DOHH2 (cell line): ENCODE measurements around the gene BABAM2.

Source experiments
- CTCF ChIP-seq: fragments of 200-600 bp; sonication (generic); IDR thresholded peaks from one replicate; pipeline ENCODE4 v1.5.1; 2014; ENCODE audit warnings: antibody characterized with exemption, mild to moderate bottlenecking, low read depth, low read length; ENCODE audit not compliant: poor library complexity, severe bottlenecking
- EZH2phosphoT487 ChIP-seq: fragments of 200-600 bp; sonication (generic); IDR thresholded peaks from 2 replicates; pipeline ENCODE4 v1.6.1; 2017; ENCODE audit warnings: borderline replicate concordance, mild to moderate bottlenecking, antibody characterized with exemption, low read length, moderate library complexity, mixed read lengths

- no peak for TF ChIP-seq CTCF
- no peak for TF ChIP-seq EZH2phosphoT487
Measured at GRCh38 chr2:27977731-27978312, 87.3 kb downstream of the BABAM2 start.
